GM19438 (cell line): ENCODE measurements around the gene TTLL6.

ENCODE experiments used
- ATAC-seq: cut with Tn5 transposase; IDR thresholded peaks from one replicate; pipeline ENCODE4 v1.9.1; 2021; ENCODE audit warnings: low read depth; ENCODE audit not compliant: unreplicated experiment

TTLL6 gene

GRCh38 chr17:48769009-48769675 is 47.9 kb downstream of the TTLL6 start:
- no peak for ATAC-seq

GRCh38 chr17:48767263-48767774 is 49.7 kb downstream of the TTLL6 start:
- ATAC-seq = no peak

- no peak for ATAC-seq
Observed at GRCh38 chr17:48761114-48761513, 55.9 kb downstream of the TTLL6 start.

- ATAC-seq = no peak
Observed at GRCh38 chr17:48760411-48760810, 56.6 kb downstream of the TTLL6 start.

GRCh38 chr17:48759288-48759687 is 57.7 kb downstream of the TTLL6 start:
- no peak for ATAC-seq

GRCh38 chr17:48757524-48757961 is 59.5 kb downstream of the TTLL6 start:
- no peak for ATAC-seq

- no peak for ATAC-seq
Observed at GRCh38 chr17:48756830-48757251, 60.2 kb downstream of the TTLL6 start.

GRCh38 chr17:48755356-48755755 is 61.7 kb downstream of the TTLL6 start:
- ATAC-seq = no peak

- no peak for ATAC-seq
Observed at GRCh38 chr17:48754500-48755261, 62.3 kb downstream of the TTLL6 start.

- ATAC-seq = no peak
Observed at GRCh38 chr17:48753794-48754499, 63.1 kb downstream of the TTLL6 start.

- ATAC-seq = no peak
Observed at GRCh38 chr17:48752399-48753288, 64.4 kb downstream of the TTLL6 start.

- no peak for ATAC-seq
Observed at GRCh38 chr17:48751733-48752398, 65.2 kb downstream of the TTLL6 start.

GRCh38 chr17:48751172-48751571 is 65.9 kb downstream of the TTLL6 start:
- ATAC-seq = no peak

GRCh38 chr17:48749621-48750553 is 67.1 kb downstream of the TTLL6 start:
- no peak for ATAC-seq

GRCh38 chr17:48748718-48749566 is 68.1 kb downstream of the TTLL6 start:
- no peak for ATAC-seq

- no peak for ATAC-seq
Observed at GRCh38 chr17:48747445-48748363, 69.3 kb downstream of the TTLL6 start.
